Psoas muscle (tissue), 8 donors: ENCODE measurements around the gene G3BP1. TPM values are rescaled to one million over a fixed set of nuclear protein-coding genes. Genes with fewer than 3 reads are reported as not detected.

ENCODE experiments used
- ATAC-seq, 4 donors: fragments of 200-7000 bp; cut with Tn5 transposase; one replicate each; pipeline ENCODE4 v1.9.1; 2020; ENCODE audit warnings: moderate library complexity in 3 of 4, mild to moderate bottlenecking in 2 of 4
- DNase-seq, 2 donors: peaks; one replicate each; pipeline ENCODE4 v3.0.0-alpha.2; 2020
- H3K27ac ChIP-seq: fragments of 200-600 bp; one replicate; pipeline ENCODE4 v1.8.0; 2022
- H3K27me3 ChIP-seq, 3 donors: fragments of 200-600 bp in 1 of 3; one replicate each; pipeline versions ENCODE4 v1.6.1 to v1.8.0; 2013 to 2022; ENCODE audit warnings: low read length in 2 of 3, mild to moderate bottlenecking in 2 of 3, moderate library complexity in 1 of 3; ENCODE audit not compliant: insufficient read depth in 3 of 3
- H3K36me3 ChIP-seq, 2 donors: fragments of 200-600 bp in 1 of 2; one replicate each; pipeline versions ENCODE4 v1.6.1 to v1.8.0; 2013 to 2022; ENCODE audit warnings: low read depth in 1 of 2, mild to moderate bottlenecking in 1 of 2, moderate library complexity in 1 of 2; ENCODE audit not compliant: insufficient read depth in 1 of 2
- H3K4me1 ChIP-seq: fragments of 200-600 bp; one replicate; pipeline ENCODE4 v1.8.0; 2022
- H3K4me3 ChIP-seq: fragments of 200-600 bp; one replicate; pipeline ENCODE4 v1.8.0; 2022; ENCODE audit warnings: mild to moderate bottlenecking
- H3K9me3 ChIP-seq: fragments of 200-600 bp; one replicate; pipeline ENCODE4 v1.8.0; 2022
- WGBS, 3 donors: extraction: QIAGEN DNeasy Blood & Tissue Kit; methylation state at CpG; one replicate each; pipeline versions ENCODE4 v1.1.6 to v1.1.7; 2013; 5-methylcytosine and 5-hydroxymethylcytosine counted together
- intact Hi-C, 2 donors: fragments of 100-400 bp; cut with DNase I; formaldehyde crosslinking; loops; one replicate each; pipeline versions ENCODE4 v1.11.0 to v1.14.2; 2022
- polyA plus RNA-seq, 3 donors: library from polyadenylated mRNA; stranded (reverse); fragments of 200-250 nt; gene quantifications; one replicate each; pipeline ENCODE4 v1.2.3, GENCODE V29; 2013
- total RNA-seq, 4 donors: library from RNA; stranded (reverse); fragmentation: NEBNext Ultra II Directional in 2 of 4; extraction: Animal tissue kit (Norgen Biotek cat#: 25700) in 2 of 4; gene quantifications; one replicate each; pipeline versions ENCODE4 v1.2.1 to v1.2.4, GENCODE V29; 2021 to 2023
- TF ChIP-seq, protein P1 (sequence below): fragments of 200-600 bp; IDR thresholded peaks from one replicate; pipeline ENCODE4 v1.8.0; 2022; ENCODE audit warnings: antibody characterized with exemption
- donor health status: healthy with polysubstance abuse.
- donor health status: DM: no; HTN: no; CAD: no; lungs with moderate emphysema.
- donor health status: Bipolar disorder and iron deficiency.
- donor health status: healthy.
- donor health status: DM: yes; HTN: yes; CAD: no.
- donor health status: DM: no; HTN: no; CAD: no.
- donor health status: DM: no; HTN: no; CAD: no.
- donor health status: DM: yes; HTN: yes; CAD: no.

The G3BP1 gene
- total and polyA plus RNA-seq, 7 donors = 47.0 to 230 (median 132) TPM

GRCh38 chr5:151740958-151741373 lies 30.8 kb upstream of the G3BP1 start:
- H3K4me3 ChIP-seq = peak overlapping the region; percentile 5
- H3K9me3 ChIP-seq = no peaks in the 10 kb centered on the region
- peaks cover 18% of the 10 kb centered on the region for H3K4me1 ChIP-seq
- ATAC-seq (peak in 2 of 4 donors; percentile 2 to 20), DNase-seq (no peak)
- intact Hi-C loops = loop anchor here (2.0 to 5.0 kb wide), 3 partner anchors 82 to 294 kb away; partner anchors contain the start of gene SLC36A1 (in 1 of the 2)
- no peaks in the 10 kb centered on the region for H3K27me3 ChIP-seq
- TF ChIP-seq, protein P1, sequence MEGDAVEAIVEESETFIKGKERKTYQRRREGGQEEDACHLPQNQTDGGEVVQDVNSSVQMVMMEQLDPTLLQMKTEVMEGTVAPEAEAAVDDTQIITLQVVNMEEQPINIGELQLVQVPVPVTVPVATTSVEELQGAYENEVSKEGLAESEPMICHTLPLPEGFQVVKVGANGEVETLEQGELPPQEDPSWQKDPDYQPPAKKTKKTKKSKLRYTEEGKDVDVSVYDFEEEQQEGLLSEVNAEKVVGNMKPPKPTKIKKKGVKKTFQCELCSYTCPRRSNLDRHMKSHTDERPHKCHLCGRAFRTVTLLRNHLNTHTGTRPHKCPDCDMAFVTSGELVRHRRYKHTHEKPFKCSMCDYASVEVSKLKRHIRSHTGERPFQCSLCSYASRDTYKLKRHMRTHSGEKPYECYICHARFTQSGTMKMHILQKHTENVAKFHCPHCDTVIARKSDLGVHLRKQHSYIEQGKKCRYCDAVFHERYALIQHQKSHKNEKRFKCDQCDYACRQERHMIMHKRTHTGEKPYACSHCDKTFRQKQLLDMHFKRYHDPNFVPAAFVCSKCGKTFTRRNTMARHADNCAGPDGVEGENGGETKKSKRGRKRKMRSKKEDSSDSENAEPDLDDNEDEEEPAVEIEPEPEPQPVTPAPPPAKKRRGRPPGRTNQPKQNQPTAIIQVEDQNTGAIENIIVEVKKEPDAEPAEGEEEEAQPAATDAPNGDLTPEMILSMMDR = no peak
- 49 to 59% (median 52%) methylated on average over 2 of the region's 2 CpGs for WGBS, 3 donors
- H3K36me3 ChIP-seq = peaks cover 0 to 26% of the 10 kb centered on the region in 2 donors
- H3K27ac ChIP-seq = peak overlapping the region; percentile 62

GRCh38 chr5:151741678-151742423 lies 29.9 kb upstream of the G3BP1 start:
- ATAC-seq (no peak), DNase-seq (no peak)
- H3K36me3 ChIP-seq = peaks cover 0 to 31% of the 10 kb centered on the region in 2 donors
- TF ChIP-seq, protein P1 = no peak
- H3K4me1 ChIP-seq = peaks cover 18% of the 10 kb centered on the region
- 92 to 93% (median 92%) methylated on average over 6 of the region's 6 CpGs for WGBS, 3 donors
- no peak overlapping the region for H3K4me3 ChIP-seq
- peak overlapping the region; percentile 20 for H3K27ac ChIP-seq
- H3K9me3 ChIP-seq = no peaks in the 10 kb centered on the region
- intact Hi-C loops = loop anchor here (2.0 to 5.0 kb wide), 3 partner anchors 83 to 295 kb away; partner anchors contain the start of gene SLC36A1 (in 1 of the 2)
- no peaks in the 10 kb centered on the region for H3K27me3 ChIP-seq

- WGBS, 3 donors = 24 to 35% (median 30%) methylated on average over 7 of the region's 7 CpGs
- H3K4me1 ChIP-seq = peaks cover 18% of the 10 kb centered on the region
- H3K27ac ChIP-seq = no peak overlapping the region
Measured at GRCh38 chr5:151742870-151743294, 28.9 kb upstream of the G3BP1 start.

DNA sequence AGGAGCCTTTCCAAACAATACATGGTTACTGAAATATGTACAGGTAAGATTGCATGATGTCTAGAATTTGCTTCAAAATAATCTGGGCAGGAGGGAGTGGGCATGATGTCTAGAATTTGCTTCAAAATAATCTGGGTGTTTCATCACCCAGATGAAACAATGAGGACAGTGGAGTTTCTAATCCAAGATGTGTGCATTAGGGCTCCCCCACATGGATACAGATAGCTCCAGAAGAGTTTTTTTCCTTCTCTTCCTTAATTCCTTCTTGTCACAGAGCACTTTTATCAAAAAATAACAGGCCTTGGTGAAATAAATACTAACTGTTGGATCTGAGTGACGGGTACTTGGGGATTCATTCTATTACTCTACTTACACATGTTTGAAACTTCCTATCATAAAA lies 28.2 kb upstream of the G3BP1 start:
- H3K27ac ChIP-seq = no peak overlapping the region
- TF ChIP-seq, protein P1 = no peak
- no peaks in the 10 kb centered on the region for H3K9me3 ChIP-seq
- no peaks in the 10 kb centered on the region for H3K27me3 ChIP-seq
- peaks cover 18% of the 10 kb centered on the region for H3K4me1 ChIP-seq
- 86 to 94% (median 89%) methylated on average over 1 of the region's 1 CpG for WGBS, 3 donors
- intact Hi-C loops = loop anchor here in 1 of 2 donors (1.0 to 5.0 kb wide), 3 partner anchors 84 to 296 kb away; partner anchors contain the start of gene SLC36A1
- DNase-seq (no peak), ATAC-seq (no peak)
- no peak overlapping the region for H3K4me3 ChIP-seq
- peaks cover 0 to 34% of the 10 kb centered on the region in 2 donors for H3K36me3 ChIP-seq

More at GRCh38 chr5:151742870-151743294, 28.9 kb upstream of the G3BP1 start:
- ATAC-seq (peak; percentile 55 to 76 (median 60)), DNase-seq (peak; percentile 43 to 59)
- intact Hi-C loops = loop anchor here in 1 of 2 donors (1.0 to 5.0 kb wide), 3 partner anchors 84 to 296 kb away; partner anchors contain the start of gene SLC36A1
- Histone ChIP-seq H3K36me3 (peaks cover 0 to 34% of the 10 kb centered on the region in 2 donors), H3K27me3 (no peaks in the 10 kb centered on the region), H3K4me3 (no peak overlapping the region), H3K9me3 (no peaks in the 10 kb centered on the region)
- TF ChIP-seq, protein P1 = peak; percentile 64
